PC-3 (cell line): ENCODE data around the gene C4orf50.

Source experiments
- CTCF ChIP-seq: fragments of 300-600 bp; sonication (generic); conservative IDR thresholded peaks from 2 replicates; pipeline ENCODE4 v1.5.1; 2017; ENCODE audit warnings: antibody characterized with exemption, low read depth, mild to moderate bottlenecking, low read length
- EZH2 ChIP-seq: fragments of 300-600 bp; sonication (generic); IDR thresholded peaks from one replicate; pipeline ENCODE4 v1.6.1; 2017; ENCODE audit warnings: antibody characterized with exemption, mild to moderate bottlenecking, low read length; ENCODE audit not compliant: unreplicated experiment

- TF ChIP-seq CTCF, result no peak
- TF ChIP-seq EZH2, result no peak
Measured at GRCh38 chr4:6038711-6039110, 20.5 kb upstream of the C4orf50 start.
